ENCODE results near the gene TUBG1. TPM values are rescaled to one million over a fixed set of nuclear protein-coding genes. Genes with fewer than 3 reads are reported as not detected.

The TUBG1 gene
- total and polyA plus RNA-seq, 2 of the 8 experiments (the other 6 are each of a cell fraction or from before 2014, with no cell fraction given), result 109 to 208 TPM

GRCh38 chr17:42566883-42567573 is 42.5 kb upstream of the TUBG1 start, which contains the start of gene MLX (continued):
- TF ChIP-seq MAX (IDR thresholded peaks at IDR 0.05), result peak; percentile 70
- peak; percentile 23; the same call in 1 of the 2 replicates for TF ChIP-seq TAF1 (IDR thresholded peaks at IDR 0.05; ENCODE audit: low read depth, low read length)
- TF ChIP-seq POLR2AphosphoS5 (IDR thresholded peaks at IDR 0.05; ENCODE audit: low read depth, low read length), result peak; percentile 39; the same call in 1 of the 2 replicates
- no peak for TF ChIP-seq SRF (IDR thresholded peaks at IDR 0.05; ENCODE audit: low read depth, low read length)
- TF ChIP-seq GABPA (IDR thresholded peaks at IDR 0.05; ENCODE audit: borderline replicate concordance, insufficient read depth, low read length), result no peak
- no peak for TF ChIP-seq SUZ12 (IDR thresholded peaks at IDR 0.05; ENCODE audit: low read length)
- peak; percentile 95 for TF ChIP-seq ATF3 (IDR thresholded peaks at IDR 0.05; ENCODE audit: insufficient read depth, low read depth, low read length)
- no peak for TF ChIP-seq EP300 (IDR thresholded peaks at IDR 0.05; ENCODE audit: borderline replicate concordance in 1 of 2, low read depth in 2 of 2, low read length in 2 of 2)
- no peak for TF ChIP-seq RAD21 (IDR thresholded peaks at IDR 0.05 in 1 of 2, conservative IDR thresholded peaks at IDR 0.05 in 1 of 2; ENCODE audit: low read depth in 2 of 2, low read length in 2 of 2)
- no peak for TF ChIP-seq ASH2L (IDR thresholded peaks at IDR 0.05; ENCODE audit: low read length)
- TF ChIP-seq SAP30 (IDR thresholded peaks at IDR 0.05; ENCODE audit: insufficient read depth, insufficient replicate concordance, low read length), result no peak
- no peak for TF ChIP-seq CBX8 (IDR thresholded peaks at IDR 0.05; ENCODE audit: borderline replicate concordance, low read depth, low read length)
- no peak for TF ChIP-seq CEBPB (IDR thresholded peaks at IDR 0.05; ENCODE audit: low read depth, low read length)
- no peak for TF ChIP-seq SIRT6 (IDR thresholded peaks at IDR 0.05; ENCODE audit: low read length)
- no peak for TF ChIP-seq CTBP2 (IDR thresholded peaks at IDR 0.05; ENCODE audit: borderline replicate concordance, insufficient read depth, insufficient read length, low read length)
- TF ChIP-seq BRCA1 (IDR thresholded peaks at IDR 0.05; ENCODE audit: low read depth, low read length), result no peak
- TF ChIP-seq TAF7 (optimal IDR thresholded peaks at IDR 0.05; ENCODE audit: borderline replicate concordance, low read depth, low read length), result no peak
- TF ChIP-seq RXRA (IDR thresholded peaks at IDR 0.05; ENCODE audit: insufficient read depth, low read depth, low read length), result no peak
- peak; percentile 60; the same call in 1 of the 2 replicates for TF ChIP-seq PHF8 (conservative IDR thresholded peaks at IDR 0.05; ENCODE audit: low read depth, low read length)
- TF ChIP-seq POLR2A (IDR thresholded peaks at IDR 0.05; ENCODE audit: control extremely low read depth in 1 of 2, low read depth in 2 of 2, low read length in 2 of 2), result peak in 1 of 2 experiments; percentile 11; a peak in 1 of 3 replicates
- TF ChIP-seq JUN (IDR thresholded peaks at IDR 0.05; ENCODE audit: low read depth, low read length), result no peak
- TF ChIP-seq EZH2 (IDR thresholded peaks at IDR 0.05; ENCODE audit: low read depth, low read length, severe bottlenecking), result no peak
- no peak for TF ChIP-seq KDM5A (IDR thresholded peaks at IDR 0.05; ENCODE audit: low read length)

Measured in H1 (cell line).